GM23338 (cell line): ENCODE measurements around the gene ATP2B1.

ENCODE experiments used
- POLR2AphosphoS5 ChIP-seq: IDR thresholded peaks from 2 replicates; pipeline ENCODE4 v1.6.1; 2016; ENCODE audit warnings: antibody characterized with exemption, low read depth
- STAT1 ChIP-seq: IDR thresholded peaks from one replicate; pipeline ENCODE4 v1.6.1; 2016; ENCODE audit warnings: antibody characterized with exemption; ENCODE audit not compliant: unreplicated experiment
- TF ChIP-seq, protein P1 (sequence below), 2 experiments: fragments of 200-600 bp in 1 of 2; sonication (generic) in 1 of 2; conservative IDR thresholded peaks; 2 replicates each; pipeline versions ENCODE4 v1.5.1 to v1.6.1; 2016 to 2017; ENCODE audit warnings: antibody characterized with exemption in 2 of 2, low read depth in 2 of 2, mild to moderate bottlenecking in 2 of 2, moderate library complexity in 1 of 2
- TF ChIP-seq, protein P2 (sequence below): IDR thresholded peaks from one replicate; pipeline ENCODE4 v1.6.1; 2018; ENCODE audit warnings: antibody characterized with exemption; ENCODE audit not compliant: unreplicated experiment

DNA sequence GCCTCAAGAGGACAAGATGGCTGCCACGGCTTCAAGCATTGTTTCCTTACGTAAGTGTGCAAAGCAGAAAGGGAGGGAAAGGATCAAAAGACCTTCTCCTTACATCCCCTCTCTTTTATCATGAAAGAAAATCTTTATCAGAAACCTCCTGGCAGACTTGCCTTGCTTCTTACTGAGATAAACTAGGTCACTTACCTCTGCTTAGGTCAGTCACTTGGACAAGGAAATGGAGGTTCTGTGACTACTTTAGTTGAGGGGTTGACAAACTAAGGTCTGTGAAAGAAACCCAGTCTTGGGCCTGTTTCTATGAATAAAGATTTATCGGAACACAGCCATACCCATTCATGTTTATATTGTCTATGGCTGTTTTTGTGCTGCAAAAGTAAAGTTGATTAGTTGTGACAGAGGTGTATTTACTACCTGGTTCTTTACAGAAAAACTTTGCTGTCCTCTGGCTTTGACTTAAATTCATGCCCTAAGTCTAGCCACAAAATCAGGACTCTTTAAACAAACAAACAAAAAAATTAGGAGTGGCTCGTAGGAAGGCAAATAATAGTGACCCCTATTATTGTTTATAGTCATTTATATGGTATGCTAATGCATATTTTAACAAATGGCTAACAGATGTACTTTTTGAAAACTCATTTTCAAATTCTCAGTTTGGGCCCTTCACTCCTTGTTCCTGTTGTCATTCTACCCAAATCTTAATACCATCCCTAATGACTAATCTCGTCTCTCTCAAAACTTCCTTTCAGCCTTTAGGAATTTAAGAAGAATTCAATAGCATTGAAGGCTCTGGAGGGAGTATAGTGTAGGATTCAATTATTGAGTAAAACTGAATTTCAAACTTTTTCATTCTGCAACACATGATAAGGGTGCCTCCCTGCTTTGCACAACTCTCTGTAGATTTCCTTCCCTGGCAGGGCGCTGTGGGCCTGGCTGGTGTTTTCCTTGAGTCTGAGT lies 42.0 kb upstream of the ATP2B1 start:
- TF ChIP-seq, protein P1, sequence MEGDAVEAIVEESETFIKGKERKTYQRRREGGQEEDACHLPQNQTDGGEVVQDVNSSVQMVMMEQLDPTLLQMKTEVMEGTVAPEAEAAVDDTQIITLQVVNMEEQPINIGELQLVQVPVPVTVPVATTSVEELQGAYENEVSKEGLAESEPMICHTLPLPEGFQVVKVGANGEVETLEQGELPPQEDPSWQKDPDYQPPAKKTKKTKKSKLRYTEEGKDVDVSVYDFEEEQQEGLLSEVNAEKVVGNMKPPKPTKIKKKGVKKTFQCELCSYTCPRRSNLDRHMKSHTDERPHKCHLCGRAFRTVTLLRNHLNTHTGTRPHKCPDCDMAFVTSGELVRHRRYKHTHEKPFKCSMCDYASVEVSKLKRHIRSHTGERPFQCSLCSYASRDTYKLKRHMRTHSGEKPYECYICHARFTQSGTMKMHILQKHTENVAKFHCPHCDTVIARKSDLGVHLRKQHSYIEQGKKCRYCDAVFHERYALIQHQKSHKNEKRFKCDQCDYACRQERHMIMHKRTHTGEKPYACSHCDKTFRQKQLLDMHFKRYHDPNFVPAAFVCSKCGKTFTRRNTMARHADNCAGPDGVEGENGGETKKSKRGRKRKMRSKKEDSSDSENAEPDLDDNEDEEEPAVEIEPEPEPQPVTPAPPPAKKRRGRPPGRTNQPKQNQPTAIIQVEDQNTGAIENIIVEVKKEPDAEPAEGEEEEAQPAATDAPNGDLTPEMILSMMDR (conservative IDR thresholded peaks at IDR 0.05; ENCODE audit: low read depth in 2 of 2) = no peak
- no peak for TF ChIP-seq STAT1
- TF ChIP-seq POLR2AphosphoS5 = no peak
- TF ChIP-seq, protein P2, sequence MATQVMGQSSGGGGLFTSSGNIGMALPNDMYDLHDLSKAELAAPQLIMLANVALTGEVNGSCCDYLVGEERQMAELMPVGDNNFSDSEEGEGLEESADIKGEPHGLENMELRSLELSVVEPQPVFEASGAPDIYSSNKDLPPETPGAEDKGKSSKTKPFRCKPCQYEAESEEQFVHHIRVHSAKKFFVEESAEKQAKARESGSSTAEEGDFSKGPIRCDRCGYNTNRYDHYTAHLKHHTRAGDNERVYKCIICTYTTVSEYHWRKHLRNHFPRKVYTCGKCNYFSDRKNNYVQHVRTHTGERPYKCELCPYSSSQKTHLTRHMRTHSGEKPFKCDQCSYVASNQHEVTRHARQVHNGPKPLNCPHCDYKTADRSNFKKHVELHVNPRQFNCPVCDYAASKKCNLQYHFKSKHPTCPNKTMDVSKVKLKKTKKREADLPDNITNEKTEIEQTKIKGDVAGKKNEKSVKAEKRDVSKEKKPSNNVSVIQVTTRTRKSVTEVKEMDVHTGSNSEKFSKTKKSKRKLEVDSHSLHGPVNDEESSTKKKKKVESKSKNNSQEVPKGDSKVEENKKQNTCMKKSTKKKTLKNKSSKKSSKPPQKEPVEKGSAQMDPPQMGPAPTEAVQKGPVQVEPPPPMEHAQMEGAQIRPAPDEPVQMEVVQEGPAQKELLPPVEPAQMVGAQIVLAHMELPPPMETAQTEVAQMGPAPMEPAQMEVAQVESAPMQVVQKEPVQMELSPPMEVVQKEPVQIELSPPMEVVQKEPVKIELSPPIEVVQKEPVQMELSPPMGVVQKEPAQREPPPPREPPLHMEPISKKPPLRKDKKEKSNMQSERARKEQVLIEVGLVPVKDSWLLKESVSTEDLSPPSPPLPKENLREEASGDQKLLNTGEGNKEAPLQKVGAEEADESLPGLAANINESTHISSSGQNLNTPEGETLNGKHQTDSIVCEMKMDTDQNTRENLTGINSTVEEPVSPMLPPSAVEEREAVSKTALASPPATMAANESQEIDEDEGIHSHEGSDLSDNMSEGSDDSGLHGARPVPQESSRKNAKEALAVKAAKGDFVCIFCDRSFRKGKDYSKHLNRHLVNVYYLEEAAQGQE = no peak
